Subcutaneous abdominal adipose tissue (tissue), 5 donors: ENCODE measurements around the gene TSBP1.

Experiments
- H3K27ac ChIP-seq: one replicate; pipeline ENCODE4 v1.7.0; 2013; ENCODE audit warnings: low read depth, mild to moderate bottlenecking, inconsistent platforms, low read length, moderate library complexity
- H3K27me3 ChIP-seq, 5 donors: one replicate each; pipeline ENCODE4 v1.7.0; 2013; ENCODE audit warnings: low read length in 5 of 5, inconsistent platforms in 1 of 5; ENCODE audit not compliant: control insufficient read depth in 5 of 5, insufficient read depth in 4 of 5
- H3K36me3 ChIP-seq, 5 donors: one replicate each; pipeline ENCODE4 v1.7.0; 2013; ENCODE audit warnings: low read length in 5 of 5; ENCODE audit not compliant: control insufficient read depth in 5 of 5, insufficient read depth in 5 of 5
- H3K4me1 ChIP-seq, 5 donors: one replicate each; pipeline ENCODE4 v1.7.0; 2013; ENCODE audit warnings: low read length in 5 of 5, mild to moderate bottlenecking in 3 of 5, moderate library complexity in 1 of 5; ENCODE audit not compliant: control insufficient read depth in 5 of 5, insufficient read depth in 5 of 5
- H3K4me3 ChIP-seq, 5 donors: one replicate each; pipeline ENCODE4 v1.7.0; 2013; ENCODE audit warnings: low read length in 5 of 5, low read depth in 1 of 5
- H3K9ac ChIP-seq, 5 donors: one replicate each; pipeline ENCODE4 v1.7.0; 2013; ENCODE audit warnings: low read length in 5 of 5, mild to moderate bottlenecking in 4 of 5, moderate library complexity in 3 of 5
- H3K9me3 ChIP-seq, 5 donors: one replicate each; pipeline ENCODE4 v1.7.0; 2013; ENCODE audit warnings: low read length in 5 of 5; ENCODE audit not compliant: control insufficient read depth in 5 of 5
- donor health status: healthy.
- donor health status: healthy.
- donor health status: healthy.
- donor health status: healthy.
- donor health status: healthy.

Gene TSBP1, protein sequence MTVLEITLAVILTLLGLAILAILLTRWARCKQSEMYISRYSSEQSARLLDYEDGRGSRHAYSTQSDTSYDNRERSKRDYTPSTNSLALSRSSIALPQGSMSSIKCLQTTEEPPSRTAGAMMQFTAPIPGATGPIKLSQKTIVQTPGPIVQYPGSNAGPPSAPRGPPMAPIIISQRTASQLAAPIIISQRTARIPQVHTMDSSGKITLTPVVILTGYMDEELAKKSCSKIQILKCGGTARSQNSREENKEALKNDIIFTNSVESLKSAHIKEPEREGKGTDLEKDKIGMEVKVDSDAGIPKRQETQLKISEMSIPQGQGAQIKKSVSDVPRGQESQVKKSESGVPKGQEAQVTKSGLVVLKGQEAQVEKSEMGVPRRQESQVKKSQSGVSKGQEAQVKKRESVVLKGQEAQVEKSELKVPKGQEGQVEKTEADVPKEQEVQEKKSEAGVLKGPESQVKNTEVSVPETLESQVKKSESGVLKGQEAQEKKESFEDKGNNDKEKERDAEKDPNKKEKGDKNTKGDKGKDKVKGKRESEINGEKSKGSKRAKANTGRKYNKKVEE

GRCh38 chr6:32371803-32372202 lies at the start of gene TSBP1:
Gene TSBP1 (minus strand): TSS chr6:32371903. CDS start chr6:32371706, 197 bp downstream.
- no peak within 1 kb of the TSS for H3K27ac ChIP-seq
- no peaks in the 10 kb centered on the region for H3K9me3 ChIP-seq
- H3K27me3 ChIP-seq = no peaks in the 10 kb centered on the region
- H3K4me3 ChIP-seq = no peak within 1 kb of the TSS
- no peaks in the 10 kb centered on the region for H3K36me3 ChIP-seq
- no peak within 1 kb of the TSS for H3K9ac ChIP-seq
- no peaks in the 10 kb centered on the region for H3K4me1 ChIP-seq

DNA sequence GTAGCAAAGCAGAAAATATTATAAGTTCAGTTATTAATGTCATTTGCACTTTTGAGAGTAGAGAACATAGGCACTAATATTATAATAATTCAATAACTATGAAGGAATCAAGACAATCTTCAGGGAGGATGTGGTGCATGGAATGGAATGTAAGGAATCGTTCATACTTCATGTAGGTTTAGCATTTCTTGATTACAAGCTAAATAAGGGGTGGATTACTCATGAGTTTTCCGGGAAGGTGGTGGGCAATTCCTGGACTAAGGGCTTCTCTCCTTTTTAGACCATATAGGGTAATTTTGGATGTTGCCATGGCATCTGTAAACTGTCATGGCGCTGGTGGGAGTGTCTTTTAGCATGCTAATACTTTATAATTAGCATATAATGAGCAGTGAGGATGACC lies 44.3 kb upstream of the TSBP1 start:
- H3K9me3 ChIP-seq = no peaks in the 10 kb centered on the region
- H3K36me3 ChIP-seq = no peaks in the 10 kb centered on the region
- no peak overlapping the region for H3K4me3 ChIP-seq
- H3K27me3 ChIP-seq = peaks cover 7 to 20% (median 12%) of the 10 kb centered on the region in 5 donors
- H3K9ac ChIP-seq = no peak overlapping the region
- no peak overlapping the region for H3K27ac ChIP-seq
- H3K4me1 ChIP-seq = peaks cover 0 to 6% (median 0%) of the 10 kb centered on the region in 5 donors

- H3K9ac ChIP-seq = no peak overlapping the region
- H3K27ac ChIP-seq = no peak overlapping the region
- H3K4me3 ChIP-seq = peak overlapping the region in 1 of 5 donors; percentile 6
- H3K9me3 ChIP-seq = no peaks in the 10 kb centered on the region
- H3K36me3 ChIP-seq = no peaks in the 10 kb centered on the region
- peaks cover 0 to 6% (median 0%) of the 10 kb centered on the region in 5 donors for H3K4me1 ChIP-seq
- peaks cover 7 to 20% (median 12%) of the 10 kb centered on the region in 5 donors for H3K27me3 ChIP-seq
Observed at GRCh38 chr6:32415521-32416019, 43.9 kb upstream of the TSBP1 start.

DNA sequence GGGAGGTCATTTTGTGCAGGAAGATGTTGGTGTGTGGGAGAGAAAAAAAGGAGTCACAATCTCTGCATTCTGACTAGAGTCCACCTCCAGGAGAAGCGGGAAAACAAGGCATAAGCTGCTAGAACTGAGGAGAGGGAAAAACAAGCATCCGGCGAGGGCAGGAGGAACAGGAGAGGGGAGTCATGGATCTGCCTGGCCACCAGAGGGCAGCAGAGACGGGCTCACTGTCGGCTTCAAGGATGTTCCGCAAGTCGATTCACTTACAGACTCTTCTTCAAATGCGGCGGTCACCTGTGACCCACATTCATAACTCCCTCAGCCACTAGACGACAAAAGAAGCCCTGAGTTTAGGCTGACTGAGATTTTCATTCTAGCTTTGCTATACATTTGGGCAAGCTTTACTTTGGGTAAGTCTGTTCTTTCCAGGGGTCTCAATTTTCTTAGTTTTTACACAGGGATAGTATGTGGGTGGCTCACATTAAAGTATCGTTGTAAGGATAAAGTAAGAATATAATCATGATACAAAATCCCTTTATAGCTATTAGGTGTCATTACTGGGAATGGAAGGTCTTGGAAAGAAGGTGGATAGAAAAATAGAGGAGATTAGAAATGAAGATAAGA lies 41.8 kb upstream of the TSBP1 start:
- Histone ChIP-seq H3K27ac (no peak overlapping the region), H3K27me3 (peaks cover 4 to 22% (median 7%) of the 10 kb centered on the region in 5 donors), H3K4me1 (peaks cover 0 to 6% (median 0%) of the 10 kb centered on the region in 5 donors), H3K4me3 (no peak overlapping the region), H3K9ac (no peak overlapping the region), H3K9me3 (no peaks in the 10 kb centered on the region), H3K36me3 (no peaks in the 10 kb centered on the region)

GRCh38 chr6:32411566-32412327 lies 40.0 kb upstream of the TSBP1 start:
- H3K27ac ChIP-seq = no peak overlapping the region
- H3K27me3 ChIP-seq = peaks cover 4 to 17% (median 9%) of the 10 kb centered on the region in 5 donors
- no peak overlapping the region for H3K9ac ChIP-seq

GRCh38 chr6:32410906-32411305 lies 39.2 kb upstream of the TSBP1 start:
- H3K9me3 ChIP-seq = no peaks in the 10 kb centered on the region
- H3K4me3 ChIP-seq = no peak overlapping the region
- H3K9ac ChIP-seq = no peak overlapping the region
- peaks cover 4 to 14% (median 8%) of the 10 kb centered on the region in 5 donors for H3K27me3 ChIP-seq
- H3K4me1 ChIP-seq = peaks cover 0 to 6% (median 0%) of the 10 kb centered on the region in 5 donors
- no peaks in the 10 kb centered on the region for H3K36me3 ChIP-seq
- H3K27ac ChIP-seq = no peak overlapping the region

More at GRCh38 chr6:32411566-32412327, 40.0 kb upstream of the TSBP1 start:
- Histone ChIP-seq H3K4me1 (peaks cover 0 to 6% (median 0%) of the 10 kb centered on the region in 5 donors), H3K9me3 (no peaks in the 10 kb centered on the region), H3K4me3 (no peak overlapping the region), H3K36me3 (no peaks in the 10 kb centered on the region)

GRCh38 chr6:32406857-32407256 lies 35.2 kb upstream of the TSBP1 start, which contains the start of gene BTNL2:
Gene BTNL2 (minus strand): TSS chr6:32407181. CDS start chr6:32407123, 58 bp downstream.
- Histone ChIP-seq H3K27ac (no peak within 1 kb of the TSS), H3K9me3 (no peaks in the 10 kb centered on the region), H3K27me3 (peaks cover 6 to 26% (median 12%) of the 10 kb centered on the region in 5 donors), H3K9ac (no peak within 1 kb of the TSS), H3K4me1 (no peaks in the 10 kb centered on the region), H3K4me3 (no peak within 1 kb of the TSS), H3K36me3 (no peaks in the 10 kb centered on the region)

DNA sequence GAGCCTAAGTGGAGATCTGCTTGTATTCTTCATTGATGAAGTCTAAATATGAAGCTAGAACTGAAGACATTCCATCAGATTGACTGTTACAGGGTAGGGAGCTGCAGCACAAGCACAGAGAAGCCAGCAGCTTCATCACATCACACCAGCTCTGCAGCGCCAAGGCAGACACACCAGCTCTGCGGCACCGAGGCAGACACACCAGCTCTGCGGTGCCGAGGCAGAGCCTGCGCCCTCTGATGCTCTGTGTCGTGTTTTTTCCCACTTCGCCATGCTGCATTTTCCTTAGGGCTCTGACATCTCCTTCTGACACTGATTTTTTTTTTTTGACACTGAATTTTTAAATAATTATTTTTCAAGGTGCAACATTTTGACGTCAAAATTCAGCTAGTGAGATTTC lies 34.5 kb upstream of the TSBP1 start:
- Histone ChIP-seq H3K9ac (no peak overlapping the region), H3K27me3 (peaks cover 6 to 30% (median 12%) of the 10 kb centered on the region in 5 donors), H3K27ac (no peak overlapping the region), H3K9me3 (no peaks in the 10 kb centered on the region), H3K36me3 (no peaks in the 10 kb centered on the region), H3K4me3 (no peak overlapping the region), H3K4me1 (no peaks in the 10 kb centered on the region)

- peaks cover 6 to 31% (median 12%) of the 10 kb centered on the region in 5 donors for H3K27me3 ChIP-seq
Observed at GRCh38 chr6:32405656-32406055, 34.0 kb upstream of the TSBP1 start.

More at GRCh38 chr6:32405656-32406055, 34.0 kb upstream of the TSBP1 start:
- H3K27ac ChIP-seq = no peak overlapping the region
- no peaks in the 10 kb centered on the region for H3K36me3 ChIP-seq
- H3K9me3 ChIP-seq = no peaks in the 10 kb centered on the region
- no peaks in the 10 kb centered on the region for H3K4me1 ChIP-seq
- no peak overlapping the region for H3K4me3 ChIP-seq
- no peak overlapping the region for H3K9ac ChIP-seq
